Lung microvascular endothelial cell (primary cell): Measurements from ENCODE around the gene CRLF1. TPM values are rescaled to one million over a fixed set of nuclear protein-coding genes. Genes with fewer than 3 reads are reported as not detected.

ENCODE experiments used
- DNase-seq, 2 donors: peaks; one replicate each; pipeline versions ENCODE4 v3.0.0 to v3.0.0-alpha.2; 2010; ENCODE audit warnings: low read depth in 2 of 2
- total RNA-seq: library from RNA; depleted of rRNA; stranded (reverse); fragments of >200 nt; gene quantifications from 2 replicates; pipeline ENCODE4 v1.2.1, GENCODE V29; 2014

The CRLF1 gene, protein sequence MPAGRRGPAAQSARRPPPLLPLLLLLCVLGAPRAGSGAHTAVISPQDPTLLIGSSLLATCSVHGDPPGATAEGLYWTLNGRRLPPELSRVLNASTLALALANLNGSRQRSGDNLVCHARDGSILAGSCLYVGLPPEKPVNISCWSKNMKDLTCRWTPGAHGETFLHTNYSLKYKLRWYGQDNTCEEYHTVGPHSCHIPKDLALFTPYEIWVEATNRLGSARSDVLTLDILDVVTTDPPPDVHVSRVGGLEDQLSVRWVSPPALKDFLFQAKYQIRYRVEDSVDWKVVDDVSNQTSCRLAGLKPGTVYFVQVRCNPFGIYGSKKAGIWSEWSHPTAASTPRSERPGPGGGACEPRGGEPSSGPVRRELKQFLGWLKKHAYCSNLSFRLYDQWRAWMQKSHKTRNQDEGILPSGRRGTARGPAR
- not detected in 2 replicates for total RNA-seq

DNA sequence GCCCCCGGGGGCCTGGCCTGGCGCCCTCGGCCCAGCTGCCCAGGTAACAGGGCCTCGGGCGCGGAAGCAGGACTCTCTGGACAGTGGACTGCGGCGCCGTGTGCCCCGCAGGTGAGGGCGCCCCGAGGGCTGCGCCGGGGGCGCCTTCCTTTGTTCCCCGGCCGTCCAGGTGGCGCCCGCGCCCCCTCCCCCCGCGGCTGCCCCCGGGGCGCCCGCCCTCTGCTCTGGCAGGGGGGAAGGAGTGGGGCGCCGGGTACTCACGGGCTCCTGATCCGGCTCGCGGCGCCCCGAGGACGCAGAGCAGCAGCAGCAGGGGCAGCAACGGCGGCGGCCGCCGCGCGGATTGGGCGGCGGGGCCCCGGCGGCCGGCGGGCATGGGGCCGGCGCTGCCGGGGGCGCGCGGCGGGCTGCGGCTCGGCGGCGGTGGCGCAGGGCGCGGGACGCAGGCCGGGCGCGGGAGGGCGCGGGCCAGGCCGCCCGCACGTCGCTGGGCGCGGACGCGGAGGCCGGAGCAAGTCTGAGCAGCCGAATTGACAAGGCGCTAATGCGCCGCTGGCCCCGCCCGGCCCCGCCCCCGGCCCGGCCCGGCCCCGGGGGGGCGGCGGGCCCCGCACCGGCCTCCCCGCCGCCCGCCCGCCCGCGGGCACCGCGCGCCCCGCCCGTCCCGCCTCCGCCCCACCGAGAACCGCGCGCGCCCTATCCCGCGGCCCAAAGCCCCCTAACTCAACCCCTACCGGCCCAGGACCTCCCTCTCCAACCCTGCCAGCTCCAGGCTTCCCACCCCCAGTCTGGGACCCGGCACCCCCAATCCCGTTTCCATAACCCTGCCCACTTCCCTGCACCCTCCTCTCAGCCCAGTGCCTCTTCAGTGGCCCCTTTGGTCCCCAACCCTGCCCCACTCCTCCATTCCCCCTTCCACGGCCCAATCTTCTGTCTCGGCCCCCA lies at the start of gene CRLF1:
Gene CRLF1, minus strand, starts transcription at position 519 of the 945 bp plus-strand sequence. Its CDS starts 143 bp downstream, at position 376.
- DNase-seq = no peak

DNA sequence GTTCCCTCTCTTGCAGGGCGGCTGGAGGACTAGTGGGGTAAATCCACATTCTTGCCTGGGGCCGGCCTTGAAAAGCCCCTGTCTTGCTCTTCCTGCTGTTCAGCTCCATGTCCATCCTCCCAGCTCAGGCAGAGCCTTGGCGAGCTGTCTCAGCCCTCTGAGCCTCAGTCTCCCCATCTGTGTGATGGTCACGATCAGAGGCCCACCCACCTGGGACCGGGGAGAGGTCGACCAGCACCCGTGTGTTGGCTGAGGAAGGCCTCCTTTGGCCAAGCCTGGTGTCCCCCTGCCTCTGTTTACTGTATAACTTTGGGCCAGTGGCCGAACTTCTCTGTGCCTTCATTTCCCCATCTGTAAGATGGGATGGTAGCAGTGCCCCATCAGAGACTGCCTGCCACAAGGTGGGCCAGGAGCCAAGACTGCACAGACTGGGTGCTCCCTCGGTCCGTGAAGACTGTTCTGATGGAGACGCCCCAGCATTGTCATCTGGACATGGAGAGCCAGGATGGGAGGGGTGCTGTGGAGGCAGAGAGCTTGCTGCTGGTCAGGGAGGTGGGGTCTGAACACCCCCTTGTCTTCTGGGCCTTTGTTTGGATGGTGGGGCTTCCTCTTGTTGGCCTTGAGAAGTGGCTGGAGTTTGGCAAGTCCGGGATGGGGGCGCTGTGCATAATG lies 48.7 kb upstream of the CRLF1 start:
- DNase-seq = no peak

DNA sequence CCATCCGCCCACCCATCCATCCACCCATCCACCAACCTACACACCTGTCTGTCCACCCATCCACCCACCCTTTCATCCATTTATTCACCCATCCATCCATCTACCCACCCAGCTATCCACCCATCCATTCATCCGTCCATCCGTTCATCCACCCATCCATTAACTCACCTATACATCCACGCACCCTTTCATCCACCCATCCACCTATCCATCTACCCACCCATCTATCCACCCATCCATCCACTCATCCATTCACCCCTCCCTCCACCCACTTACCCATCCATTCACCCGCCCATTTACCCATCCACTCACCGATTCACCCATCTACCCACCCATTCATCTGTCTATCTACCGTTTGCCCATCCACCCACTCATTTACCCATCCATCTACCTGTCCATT lies 47.9 kb upstream of the CRLF1 start:
- no peak for DNase-seq

DNA sequence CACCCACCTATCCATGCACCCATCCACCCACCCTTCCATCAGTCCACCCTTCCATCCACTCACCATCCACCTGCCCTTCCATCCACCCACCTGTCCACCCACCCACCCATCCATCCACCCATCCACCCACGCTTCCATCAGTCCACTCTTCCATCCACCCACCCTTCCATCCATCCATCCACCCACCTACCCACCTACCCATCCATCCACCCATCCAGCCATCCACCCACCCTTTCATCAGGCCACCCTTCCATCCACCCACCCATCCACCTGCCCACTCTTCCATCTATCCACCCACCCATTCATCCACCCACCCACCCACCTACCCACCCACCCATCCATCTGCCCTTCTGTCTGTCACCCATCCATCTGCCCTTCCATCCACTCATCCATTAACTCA lies 47.3 kb upstream of the CRLF1 start:
- no peak for DNase-seq

DNA sequence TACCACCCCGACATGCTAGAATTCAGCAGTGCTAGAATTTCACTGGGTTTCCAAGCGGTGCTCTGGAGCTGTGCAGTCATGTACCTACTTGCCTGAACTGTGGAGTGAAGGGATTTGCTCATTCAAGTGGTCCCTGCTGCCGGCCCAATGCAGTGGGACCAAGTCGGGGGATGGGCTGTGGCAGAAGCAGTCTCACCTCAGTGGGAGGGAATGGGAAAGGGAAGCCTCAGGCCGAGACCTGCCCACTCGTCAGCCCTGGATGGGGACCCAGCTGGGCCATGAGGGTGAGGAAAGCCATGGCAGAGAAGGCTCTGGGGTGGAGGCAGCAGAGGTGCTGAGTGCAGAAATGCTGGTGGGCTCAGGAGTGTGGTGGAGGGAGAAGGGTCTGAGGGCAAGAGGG lies 45.1 kb upstream of the CRLF1 start:
- no peak for DNase-seq

DNA sequence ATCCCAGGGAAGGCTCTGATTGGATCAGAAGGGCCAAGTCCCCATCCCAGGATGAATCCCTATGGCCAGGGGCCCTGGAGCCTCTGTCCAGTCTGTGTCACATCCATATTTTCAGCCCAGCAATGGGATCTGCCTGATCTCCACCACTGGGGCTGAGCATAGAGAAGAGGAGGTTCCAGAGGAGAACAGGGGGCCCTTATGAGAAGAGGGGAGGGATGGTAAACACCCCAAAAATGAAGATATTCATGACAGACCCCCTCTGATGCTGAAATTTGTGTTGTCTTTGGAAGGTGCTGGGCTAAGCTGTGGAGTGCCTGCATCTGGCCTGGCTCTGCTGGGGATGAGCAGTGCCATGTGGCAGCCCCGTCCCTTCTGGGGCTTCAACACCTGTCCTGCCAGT lies 44.7 kb upstream of the CRLF1 start:
- no peak for DNase-seq

DNA sequence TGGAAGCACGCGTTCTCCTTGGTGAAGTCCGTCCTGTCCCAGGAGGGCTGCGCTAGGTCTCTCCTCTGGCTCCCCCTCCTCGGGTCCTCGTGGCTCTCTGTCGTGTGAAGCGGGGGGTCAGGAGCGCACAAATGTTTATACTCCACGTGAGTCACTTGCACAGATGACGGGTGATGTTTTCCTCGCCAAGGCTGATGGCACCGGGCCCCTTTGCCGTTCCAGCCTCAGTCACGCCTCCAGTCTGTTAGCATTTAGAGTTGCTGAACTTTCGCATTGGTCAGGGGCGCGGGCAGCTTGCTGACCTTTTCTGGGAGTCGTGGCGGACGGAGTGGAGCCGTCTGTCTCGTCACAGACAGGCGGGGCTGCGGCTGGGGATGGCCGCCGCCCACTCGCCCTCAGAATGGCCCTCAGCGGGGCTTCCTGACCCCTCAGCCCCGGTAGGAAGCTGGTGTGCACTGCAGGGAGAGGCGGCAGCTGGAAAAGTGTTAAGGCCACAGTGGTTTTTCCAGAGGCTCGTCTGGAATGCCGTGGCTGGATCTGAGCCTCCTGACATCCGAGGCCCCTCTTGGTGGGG lies 44.0 kb upstream of the CRLF1 start:
- peak; percentile 85 to 88 for DNase-seq

DNA sequence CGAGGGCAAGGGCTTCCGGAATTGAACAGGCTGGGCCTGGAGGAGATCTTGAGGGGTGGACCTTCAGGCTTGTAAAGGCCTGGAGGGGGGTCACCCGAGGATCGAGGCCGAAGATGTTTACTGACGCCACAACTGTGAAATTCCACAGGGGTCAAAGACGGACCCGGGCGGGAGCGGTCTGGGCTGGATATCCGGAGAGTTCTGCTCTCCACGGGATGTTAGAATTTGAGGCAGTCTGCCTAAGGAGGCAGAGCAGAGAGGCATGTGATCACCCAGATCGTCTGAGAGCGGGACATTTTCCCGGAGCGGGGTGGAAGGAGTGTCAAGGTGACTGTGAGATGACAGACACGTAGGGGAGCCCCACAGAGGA lies 43.4 kb upstream of the CRLF1 start:
- DNase-seq = peak in 1 of 2 donors; percentile 76

DNA sequence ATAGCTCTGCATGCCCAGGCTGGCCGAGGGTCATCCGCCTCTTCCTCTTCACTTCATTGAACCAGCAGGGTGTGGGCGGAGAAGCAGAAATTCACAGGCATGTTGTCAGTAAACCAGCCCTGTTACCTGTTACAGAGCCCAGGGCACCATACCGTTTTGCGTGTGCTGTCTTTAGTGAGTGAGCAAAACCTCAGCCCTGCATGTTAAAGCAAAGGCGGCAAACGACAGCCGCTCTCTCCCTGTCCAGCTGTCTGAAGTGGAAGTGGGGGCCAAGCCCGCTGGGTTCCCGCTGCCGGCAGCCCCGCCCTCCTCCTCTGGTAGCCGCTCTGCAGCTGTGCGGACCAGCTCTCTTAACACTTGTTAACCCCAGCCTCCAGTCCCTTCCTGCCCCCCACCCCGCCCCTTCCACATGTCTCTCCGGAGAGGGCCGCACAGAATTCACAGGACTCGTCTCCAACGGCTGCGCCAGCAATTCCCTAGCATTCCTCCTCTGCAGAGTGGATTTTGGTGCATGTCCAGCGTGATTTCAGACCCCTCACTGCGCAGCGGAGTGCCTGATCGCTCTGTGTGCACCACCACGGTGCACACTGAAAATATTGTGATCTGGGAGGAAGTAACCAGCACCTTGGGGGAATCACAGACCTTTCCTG lies 42.9 kb upstream of the CRLF1 start:
- peak; percentile 31 to 79 for DNase-seq

DNA sequence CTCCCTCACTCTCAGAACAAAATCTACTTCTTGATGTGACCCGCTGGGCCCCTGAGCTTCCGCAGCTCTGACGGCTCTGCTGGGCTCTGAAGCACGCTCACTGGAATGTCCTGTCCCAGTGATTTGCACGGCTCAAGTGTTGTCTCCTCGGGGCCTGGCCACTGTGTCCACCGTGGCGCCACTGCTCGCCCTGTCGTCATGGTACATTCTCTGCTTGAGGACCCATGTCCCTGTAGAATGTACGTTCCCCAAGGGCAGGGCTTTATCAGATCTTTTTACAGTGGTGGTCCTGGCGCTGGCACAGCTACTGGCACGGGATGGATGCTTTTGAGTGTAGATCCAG lies 42.3 kb upstream of the CRLF1 start:
- DNase-seq = peak in 1 of 2 donors; percentile 59

DNA sequence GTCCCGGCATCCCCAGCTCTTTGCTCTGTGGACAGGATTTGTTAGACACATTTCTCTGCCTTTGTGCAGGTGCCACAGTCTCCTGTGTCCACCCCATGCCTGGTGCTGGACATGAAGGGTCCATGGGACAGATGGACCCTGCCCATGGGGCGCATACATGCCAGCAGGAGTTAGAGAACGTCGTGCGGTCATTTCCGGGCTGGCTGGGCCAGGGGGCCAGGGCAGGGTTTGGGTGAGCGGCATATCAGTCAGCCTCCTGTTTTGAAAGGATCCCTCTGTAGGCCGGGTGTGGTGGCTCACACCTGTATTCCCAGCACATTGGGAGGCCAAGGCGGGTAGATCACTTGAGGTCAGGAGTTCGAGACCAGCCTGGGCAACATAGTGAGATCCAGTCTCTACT lies 41.2 kb upstream of the CRLF1 start:
- DNase-seq = no peak

DNA sequence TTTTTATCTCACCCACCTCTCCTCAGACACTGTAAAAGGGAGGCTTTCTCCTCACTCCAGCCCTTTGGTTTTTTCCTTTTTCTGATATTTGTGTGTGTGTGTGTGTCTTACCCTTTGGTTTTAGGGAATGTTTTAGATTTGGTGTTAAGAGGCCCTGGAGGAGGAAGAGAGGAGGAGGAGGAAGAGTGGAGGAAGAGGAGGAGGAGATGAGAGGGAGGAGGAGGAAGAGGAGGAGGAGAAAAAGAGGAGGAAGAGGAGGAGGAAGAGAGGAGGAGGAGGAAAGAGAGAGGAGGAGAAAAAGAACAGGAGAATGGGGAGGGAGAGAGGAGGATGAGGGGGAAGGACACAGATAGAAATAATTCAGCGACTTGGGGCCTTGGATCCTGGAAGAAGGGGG lies 40.8 kb upstream of the CRLF1 start:
- no peak for DNase-seq

DNA sequence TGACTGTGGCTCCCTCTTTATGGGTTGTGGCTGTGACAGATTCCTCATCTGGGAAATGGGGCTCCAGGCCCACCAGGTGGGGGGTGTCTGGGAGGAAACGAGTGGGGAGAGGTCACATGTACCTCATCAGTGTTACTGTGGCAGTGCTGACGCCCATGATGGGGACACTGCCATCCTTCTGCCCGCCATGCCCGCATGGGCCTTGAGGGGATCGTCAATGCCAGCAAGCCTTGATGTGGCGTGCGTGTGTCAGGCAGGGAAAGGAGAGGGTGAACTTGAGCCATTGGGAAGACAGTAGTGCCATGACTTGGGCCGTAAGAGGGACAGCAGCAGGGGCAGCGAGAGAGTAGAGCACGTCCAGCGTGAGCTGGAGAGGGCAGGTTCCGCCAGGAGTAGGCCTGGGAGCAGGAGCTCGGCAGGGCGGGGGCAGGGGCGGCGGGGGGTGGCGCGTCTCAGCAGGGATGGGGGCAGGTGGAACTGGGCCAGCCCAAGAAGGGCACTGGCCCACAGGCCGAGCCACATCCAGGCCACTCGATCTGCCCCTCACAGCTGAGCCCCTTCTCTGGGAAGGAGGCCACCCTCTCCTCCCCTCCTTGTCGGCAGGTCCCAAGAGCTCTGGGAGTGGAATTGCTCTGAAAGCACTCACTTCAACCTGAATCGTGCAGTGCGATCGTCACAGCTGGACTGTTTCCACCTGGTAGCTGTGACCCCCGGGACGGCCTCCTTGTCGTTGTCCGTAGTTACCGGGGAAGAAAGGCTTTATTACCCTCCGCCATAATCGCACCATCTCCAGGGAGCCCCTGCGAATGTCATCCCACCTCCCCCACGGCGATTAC lies 40.2 kb upstream of the CRLF1 start:
- no peak for DNase-seq

DNA sequence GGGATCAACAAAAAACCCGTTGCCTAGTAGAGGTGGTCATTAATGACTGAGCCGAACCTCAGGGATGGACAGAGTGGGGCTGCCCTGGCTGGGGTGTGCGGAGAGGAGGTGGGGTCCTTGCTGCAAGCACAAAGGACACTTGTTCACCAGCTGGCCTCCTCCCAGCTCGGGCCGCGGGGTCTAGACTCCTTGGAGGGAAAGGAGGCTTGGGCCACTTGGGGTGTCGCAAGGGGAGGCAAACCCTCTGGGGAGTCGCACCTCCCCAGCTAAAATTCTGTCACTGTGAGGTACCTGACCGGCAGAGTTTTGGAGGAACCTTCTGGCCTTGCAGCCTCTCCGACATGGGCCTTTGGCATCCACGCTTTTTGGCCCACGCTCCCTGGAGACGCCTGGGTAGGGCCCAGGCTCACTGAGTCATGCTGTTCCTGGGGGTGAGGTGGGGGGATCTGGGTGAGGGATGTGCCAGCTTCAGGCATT lies 38.5 kb upstream of the CRLF1 start:
- no peak for DNase-seq

DNA sequence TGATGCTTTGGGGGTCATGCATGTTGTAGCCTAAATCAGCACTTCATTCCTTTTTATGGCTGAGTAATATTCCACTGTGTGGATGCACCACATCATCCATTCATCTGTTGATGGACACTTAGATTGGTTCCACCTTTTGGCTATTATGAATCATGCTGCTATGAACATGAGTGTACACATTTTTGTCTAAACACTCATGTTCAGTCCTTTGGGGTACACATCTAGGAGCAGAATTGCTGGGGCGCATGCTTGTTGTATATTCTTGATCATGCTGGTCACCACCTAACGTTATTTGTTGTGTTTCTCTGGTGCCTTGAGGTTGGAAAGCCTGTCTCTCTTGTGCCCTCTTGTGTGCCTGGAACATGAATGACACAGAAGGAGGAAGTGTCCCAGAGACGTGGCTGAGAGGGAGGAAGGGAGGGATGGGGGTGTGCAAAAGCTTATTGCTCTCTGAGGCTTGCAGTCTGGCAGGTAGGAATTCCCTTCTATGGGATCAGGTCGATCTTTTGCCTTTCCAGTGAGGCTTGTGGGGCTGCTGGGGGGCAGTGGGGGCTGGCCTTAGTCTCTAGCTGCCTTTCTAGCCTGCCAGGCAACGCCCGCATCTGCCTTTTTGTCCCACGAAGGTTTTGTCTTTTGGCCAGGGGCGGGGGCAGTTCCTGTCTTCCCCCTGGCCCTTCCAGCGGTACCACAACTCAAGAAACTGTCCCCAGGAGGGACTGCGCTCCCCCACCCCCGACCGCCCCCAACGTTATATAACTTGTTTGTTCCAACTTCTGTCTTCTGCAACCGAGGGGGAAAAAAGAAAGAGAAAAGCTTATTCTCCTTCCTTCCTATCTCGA lies 37.8 kb upstream of the CRLF1 start:
- DNase-seq = no peak

DNA sequence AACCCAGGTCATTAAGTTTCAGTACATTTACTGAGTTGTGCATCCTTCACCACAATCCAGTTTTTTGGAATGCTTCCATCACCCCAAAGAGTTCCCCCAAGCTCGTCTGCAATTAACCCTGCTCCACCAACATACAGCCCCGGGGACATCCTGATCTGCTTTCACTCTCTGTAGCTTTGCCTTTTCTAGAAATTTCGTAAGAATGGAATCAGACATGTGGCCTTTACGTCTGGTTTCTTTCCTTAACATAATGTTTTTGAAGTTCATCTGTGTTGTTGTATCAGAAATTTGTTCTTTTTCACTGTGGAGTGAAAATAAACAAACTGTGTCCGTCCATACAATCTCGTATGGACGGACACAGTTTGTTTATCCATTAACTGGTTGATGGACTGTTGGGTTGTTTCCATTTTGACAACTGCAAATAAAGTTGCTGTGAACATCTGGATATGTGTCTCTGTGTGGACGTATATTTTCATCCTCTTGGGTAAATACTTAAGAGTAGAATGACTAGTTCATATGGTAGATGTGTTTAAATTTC lies 33.2 kb upstream of the CRLF1 start:
- no peak for DNase-seq

DNA sequence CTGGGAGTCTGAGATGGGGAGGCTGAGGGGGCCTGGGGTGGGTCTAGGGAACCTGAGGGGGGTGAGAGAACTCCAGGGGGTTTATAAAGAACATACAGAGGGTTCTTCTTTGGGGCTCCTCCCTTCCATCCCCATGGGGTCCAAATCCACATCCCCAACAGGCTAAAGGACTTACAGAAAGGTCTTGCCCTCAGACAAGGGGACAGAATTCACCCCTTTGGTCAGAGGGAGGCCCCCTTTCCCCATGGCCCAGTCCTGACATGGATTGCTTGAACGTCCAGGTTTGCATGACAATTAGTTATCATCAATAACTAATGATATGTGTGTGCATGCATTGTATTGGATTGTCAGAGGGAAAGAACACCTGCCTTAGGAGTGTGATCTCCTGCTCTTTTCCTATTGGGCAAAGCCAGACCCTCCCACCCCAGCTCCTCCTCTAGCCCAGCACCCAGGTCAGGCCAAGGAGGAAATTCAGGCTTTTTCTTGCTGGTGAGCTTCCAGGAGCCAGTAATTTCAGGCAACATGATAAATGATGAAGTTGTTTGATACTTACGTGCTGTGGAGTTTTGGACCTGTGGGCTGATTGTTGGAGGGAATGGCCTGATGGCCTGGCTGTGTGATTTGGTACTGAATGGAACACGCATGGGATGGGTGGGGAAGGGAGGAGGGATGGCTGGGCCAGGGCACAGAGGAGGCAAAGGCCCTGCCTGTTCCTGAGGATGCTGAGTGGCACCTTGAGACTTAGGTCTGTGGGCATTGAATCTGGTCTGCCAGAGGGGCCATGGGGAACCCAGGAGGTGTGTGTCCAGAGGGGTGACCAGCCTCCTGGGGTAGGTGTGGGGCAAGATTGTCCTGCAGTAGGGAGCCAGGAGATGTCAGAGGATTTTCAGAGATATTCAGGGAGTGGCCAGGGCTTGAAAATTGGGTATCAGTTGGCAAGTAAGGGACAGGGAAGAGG lies 31.4 kb upstream of the CRLF1 start:
- DNase-seq = no peak
